HG03159 (cell line): ENCODE measurements around the gene APLP2.

ENCODE experiments used
- ATAC-seq: cut with Tn5 transposase; IDR thresholded peaks from one replicate; pipeline ENCODE4 v1.9.1; 2021; ENCODE audit warnings: mild to moderate bottlenecking, moderate library complexity; ENCODE audit not compliant: unreplicated experiment

Gene APLP2

GRCh38 chr11:130054966-130055365 lies 14.7 kb upstream of the APLP2 start:
- ATAC-seq: no peak

- no peak for ATAC-seq
Measured at GRCh38 chr11:130055617-130056016, 14.1 kb upstream of the APLP2 start.

- ATAC-seq: no peak
Measured at GRCh38 chr11:130061017-130061416, 8.7 kb upstream of the APLP2 start.

GRCh38 chr11:130062026-130062425 lies 7.7 kb upstream of the APLP2 start:
- no peak for ATAC-seq

GRCh38 chr11:130063451-130063850 lies 6.2 kb upstream of the APLP2 start:
- no peak for ATAC-seq

- ATAC-seq: no peak
Measured at GRCh38 chr11:130064596-130064995, 5.1 kb upstream of the APLP2 start.

- no peak for ATAC-seq
Measured at GRCh38 chr11:130066338-130066737, 3.4 kb upstream of the APLP2 start.

GRCh38 chr11:130068546-130068985 lies 1.1 kb upstream of the APLP2 start:
- ATAC-seq: no peak

GRCh38 chr11:130068986-130069658 lies 572 bp upstream of the APLP2 start:
- ATAC-seq: peak; percentile 47

GRCh38 chr11:130070109-130070845 lies 583 bp downstream of the APLP2 start:
- peak; percentile 27 for ATAC-seq

- ATAC-seq: no peak
Measured at GRCh38 chr11:130070846-130071200, 1.1 kb downstream of the APLP2 start.

- no peak for ATAC-seq
Measured at GRCh38 chr11:130071211-130071712, 1.6 kb downstream of the APLP2 start.

- no peak for ATAC-seq
Measured at GRCh38 chr11:130074736-130075135, 5.0 kb downstream of the APLP2 start.

GRCh38 chr11:130076778-130077481 lies 7.2 kb downstream of the APLP2 start:
- ATAC-seq: no peak

GRCh38 chr11:130077671-130078070 lies 8.0 kb downstream of the APLP2 start:
- ATAC-seq: no peak

GRCh38 chr11:130078080-130078479 lies 8.4 kb downstream of the APLP2 start:
- ATAC-seq: no peak

GRCh38 chr11:130085671-130086290 lies 16.1 kb downstream of the APLP2 start:
- no peak for ATAC-seq

- ATAC-seq: no peak
Measured at GRCh38 chr11:130086669-130087068, 17.0 kb downstream of the APLP2 start.

GRCh38 chr11:130087294-130087926 lies 17.7 kb downstream of the APLP2 start:
- peak; percentile 89 for ATAC-seq

- ATAC-seq: no peak
Measured at GRCh38 chr11:130088217-130088616, 18.5 kb downstream of the APLP2 start.
